Smooth muscle cell (in vitro differentiated cells): ENCODE results near the gene KCNE5. TPM values are rescaled to one million over a fixed set of nuclear protein-coding genes. Genes with fewer than 3 reads are reported as not detected.
"Not testable (repeated sequence)": the region's sequence is repeated elsewhere in the genome, so short reads cannot be mapped to it uniquely, and the experiment has no call there.

Experiments used
- DNase-seq: peaks from one replicate; lab custom pipeline; 2025; ENCODE audit not compliant: unreplicated experiment; lab: John Stamatoyannopoulos, UW
- H2AFZ ChIP-seq: fragments of 200-600 bp; sonication (generic); 2 replicates; pipeline ENCODE4 v1.6.0; 2016; ENCODE audit warnings: antibody characterized with exemption, low read depth, mild to moderate bottlenecking
- H3F3A ChIP-seq: fragments of 200-600 bp; sonication (generic); 2 replicates; pipeline ENCODE4 v1.6.0; 2017; ENCODE audit warnings: antibody characterized with exemption, low read depth
- H3K27ac ChIP-seq: fragments of 200-600 bp; sonication (generic); 2 replicates; pipeline ENCODE4 v1.5.1; 2016; ENCODE audit warnings: low read depth, mild to moderate bottlenecking
- H3K27me3 ChIP-seq: fragments of 200-600 bp; sonication (generic); 2 replicates; pipeline ENCODE4 v1.6.1; 2016; ENCODE audit warnings: low read depth, mild to moderate bottlenecking
- H3K36me3 ChIP-seq: fragments of 200-600 bp; sonication (generic); 2 replicates; pipeline ENCODE4 v1.5.1; 2016; ENCODE audit warnings: low read depth
- H3K4me1 ChIP-seq: fragments of 200-600 bp; sonication (generic); 2 replicates; pipeline ENCODE4 v1.5.1; 2016; ENCODE audit warnings: low read depth
- H3K4me2 ChIP-seq: fragments of 200-600 bp; sonication (generic); 2 replicates; pipeline ENCODE4 v1.6.0; 2016; ENCODE audit warnings: mild to moderate bottlenecking
- H3K4me3 ChIP-seq: fragments of 200-600 bp; sonication (generic); 2 replicates; pipeline ENCODE4 v1.5.1; 2016; ENCODE audit warnings: mild to moderate bottlenecking
- H3K79me2 ChIP-seq: fragments of 200-600 bp; sonication (generic); 2 replicates; pipeline ENCODE4 v1.6.0; 2016; ENCODE audit warnings: low read depth, mild to moderate bottlenecking
- H3K9ac ChIP-seq: fragments of 200-600 bp; sonication (generic); 2 replicates; pipeline ENCODE4 v1.6.0; 2016; ENCODE audit warnings: low read depth
- H3K9me3 ChIP-seq: fragments of 200-600 bp; sonication (generic); replicated peaks from 2 replicates; pipeline ENCODE4 v1.5.1; 2016; ENCODE audit warnings: low read depth
- H4K20me1 ChIP-seq: fragments of 200-600 bp; sonication (generic); 2 replicates; pipeline ENCODE4 v1.6.0; 2016; ENCODE audit warnings: low read depth
- WGBS: methylation state at CpG from one replicate; pipeline ENCODE4 v1.1.7; 2016; ENCODE audit warnings: low lambda C conversion rate; 5-methylcytosine and 5-hydroxymethylcytosine counted together
- polyA plus RNA-seq: library from polyadenylated mRNA; unstranded; fragments of >200 nt; fragmentation: Nextera tagmentation; extraction: Ambion mirVana; gene quantifications from 2 replicates; pipeline ENCODE4 v1.2.1, GENCODE V29; 2016
- total RNA-seq: library from RNA; depleted of rRNA; stranded (reverse); fragments of >200 nt; gene quantifications from 2 replicates; pipeline ENCODE4 v1.2.3, GENCODE V29; 2014
- TF ChIP-seq, protein P1 (sequence below): fragments of 200-600 bp; sonication (generic); IDR thresholded peaks from 2 replicates; pipeline ENCODE4 v1.5.1; 2017; ENCODE audit warnings: borderline replicate concordance, mild to moderate bottlenecking, antibody characterized with exemption; ENCODE audit not compliant: insufficient read depth, poor library complexity, severe bottlenecking

KCNE5 gene
- total and polyA plus RNA-seq, 2 experiments from 2014 or later = 0.31 TPM; not detected in 1

- Histone ChIP-seq H3F3A (no peaks in the 10 kb centered on the region), H3K27ac (no peak overlapping the region), H3K9me3 (peaks cover 8% of the 10 kb centered on the region), H3K36me3 (peaks cover 17% of the 10 kb centered on the region), H2AFZ (no peak overlapping the region), H3K4me1 (no peaks in the 10 kb centered on the region), H3K27me3 (no peaks in the 10 kb centered on the region), H4K20me1 (no peaks in the 10 kb centered on the region), H3K4me2 (no peak overlapping the region), H3K9ac (no peak overlapping the region), H3K4me3 (no peak overlapping the region), H3K79me2 (no peaks in the 10 kb centered on the region)
- no peak for DNase-seq
- WGBS = 82% methylated on average over 2 of the region's 2 CpGs
- TF ChIP-seq, protein P1, sequence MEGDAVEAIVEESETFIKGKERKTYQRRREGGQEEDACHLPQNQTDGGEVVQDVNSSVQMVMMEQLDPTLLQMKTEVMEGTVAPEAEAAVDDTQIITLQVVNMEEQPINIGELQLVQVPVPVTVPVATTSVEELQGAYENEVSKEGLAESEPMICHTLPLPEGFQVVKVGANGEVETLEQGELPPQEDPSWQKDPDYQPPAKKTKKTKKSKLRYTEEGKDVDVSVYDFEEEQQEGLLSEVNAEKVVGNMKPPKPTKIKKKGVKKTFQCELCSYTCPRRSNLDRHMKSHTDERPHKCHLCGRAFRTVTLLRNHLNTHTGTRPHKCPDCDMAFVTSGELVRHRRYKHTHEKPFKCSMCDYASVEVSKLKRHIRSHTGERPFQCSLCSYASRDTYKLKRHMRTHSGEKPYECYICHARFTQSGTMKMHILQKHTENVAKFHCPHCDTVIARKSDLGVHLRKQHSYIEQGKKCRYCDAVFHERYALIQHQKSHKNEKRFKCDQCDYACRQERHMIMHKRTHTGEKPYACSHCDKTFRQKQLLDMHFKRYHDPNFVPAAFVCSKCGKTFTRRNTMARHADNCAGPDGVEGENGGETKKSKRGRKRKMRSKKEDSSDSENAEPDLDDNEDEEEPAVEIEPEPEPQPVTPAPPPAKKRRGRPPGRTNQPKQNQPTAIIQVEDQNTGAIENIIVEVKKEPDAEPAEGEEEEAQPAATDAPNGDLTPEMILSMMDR = no peak
Measured at GRCh38 chrX:109660435-109661143, 35.6 kb upstream of the KCNE5 start.

DNA sequence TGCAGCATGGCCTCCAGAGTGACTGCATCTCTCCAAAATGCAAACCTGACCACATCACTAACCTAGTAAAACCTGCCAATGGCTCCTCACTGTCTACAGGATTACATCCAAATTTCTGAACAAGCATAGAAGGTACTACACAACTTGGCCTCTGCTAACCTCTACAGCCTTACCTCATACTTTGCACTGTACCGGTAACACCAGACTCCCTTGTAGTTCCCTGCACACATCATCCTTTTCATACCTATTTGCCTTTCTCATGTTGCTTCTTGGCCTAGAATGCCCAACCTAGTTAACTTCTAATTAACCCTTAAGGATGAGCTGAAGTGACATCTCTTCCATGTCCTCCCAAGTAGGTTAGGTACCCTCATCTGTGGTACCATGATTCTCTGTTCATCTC, 33.4 kb upstream of the KCNE5 start:
- no peak overlapping the region for H3K9ac ChIP-seq
- no peaks in the 10 kb centered on the region for H3F3A ChIP-seq
- H2AFZ ChIP-seq = no peak overlapping the region
- peaks cover 11% of the 10 kb centered on the region for H3K36me3 ChIP-seq
- H3K27ac ChIP-seq = no peak overlapping the region
- peaks cover 3% of the 10 kb centered on the region for H3K79me2 ChIP-seq
- TF ChIP-seq, protein P1 = no peak
- H3K9me3 ChIP-seq = peaks cover 8% of the 10 kb centered on the region
- 93% methylated on average over 1 of the region's 1 CpG for WGBS
- H4K20me1 ChIP-seq = no peaks in the 10 kb centered on the region
- H3K27me3 ChIP-seq = no peaks in the 10 kb centered on the region
- H3K4me2 ChIP-seq = no peak overlapping the region
- no peak overlapping the region for H3K4me3 ChIP-seq
- no peak for DNase-seq
- no peaks in the 10 kb centered on the region for H3K4me1 ChIP-seq

GRCh38 chrX:109657364-109657763, 32.4 kb upstream of the KCNE5 start:
- H3K36me3 ChIP-seq = peaks cover 11% of the 10 kb centered on the region
- H3K4me1 ChIP-seq, H2AFZ ChIP-seq, H4K20me1 ChIP-seq, H3F3A ChIP-seq, H3K9me3 ChIP-seq, H3K4me2 ChIP-seq, H3K9ac ChIP-seq, H3K79me2 ChIP-seq, H3K4me3 ChIP-seq, H3K27ac ChIP-seq, H3K27me3 ChIP-seq, DNase-seq: not testable (repeated sequence)
- 69% methylated on average over 2 of the region's 4 CpGs for WGBS

DNA sequence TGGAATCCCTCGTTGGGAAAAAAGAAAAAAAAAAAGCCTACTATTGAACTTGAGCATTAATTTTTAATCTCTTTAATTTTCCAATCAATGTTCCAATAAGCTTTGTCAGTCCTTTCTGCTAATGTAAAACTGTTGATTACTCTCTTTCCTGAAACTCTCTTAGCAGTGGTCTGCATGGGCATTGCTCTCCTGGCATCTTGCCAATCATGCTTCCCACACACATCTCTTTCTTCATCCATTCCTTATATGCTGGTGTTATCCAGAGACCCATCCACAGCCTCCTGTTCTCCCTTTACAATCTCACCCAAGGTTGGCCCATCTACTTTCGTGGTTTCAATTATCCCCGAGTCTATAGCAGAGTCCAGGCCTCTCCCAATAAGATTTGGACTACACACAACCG, 31.8 kb upstream of the KCNE5 start:
- Histone ChIP-seq H2AFZ (no peak overlapping the region), H3K4me2 (no peak overlapping the region), H3K9me3 (peaks cover 8% of the 10 kb centered on the region), H3K4me3 (no peak overlapping the region), H3K79me2 (peaks cover 3% of the 10 kb centered on the region), H3K4me1 (no peaks in the 10 kb centered on the region), H3K9ac (no peak overlapping the region), H3K27me3 (no peaks in the 10 kb centered on the region), H3K36me3 (peaks cover 11% of the 10 kb centered on the region), H3K27ac (no peak overlapping the region), H4K20me1 (no peaks in the 10 kb centered on the region), H3F3A (no peaks in the 10 kb centered on the region)
- 77% methylated on average over 4 of the region's 4 CpGs for WGBS
- TF ChIP-seq, protein P1 = no peak
- DNase-seq = no peak
